EH (cell line): Measurements from ENCODE around the gene KLF6.

ENCODE experiments used
- DNase-seq: peaks from one replicate; pipeline ENCODE4 v3.0.0-alpha.2; 2015; ENCODE audit warnings: low read depth

Gene KLF6

DNA sequence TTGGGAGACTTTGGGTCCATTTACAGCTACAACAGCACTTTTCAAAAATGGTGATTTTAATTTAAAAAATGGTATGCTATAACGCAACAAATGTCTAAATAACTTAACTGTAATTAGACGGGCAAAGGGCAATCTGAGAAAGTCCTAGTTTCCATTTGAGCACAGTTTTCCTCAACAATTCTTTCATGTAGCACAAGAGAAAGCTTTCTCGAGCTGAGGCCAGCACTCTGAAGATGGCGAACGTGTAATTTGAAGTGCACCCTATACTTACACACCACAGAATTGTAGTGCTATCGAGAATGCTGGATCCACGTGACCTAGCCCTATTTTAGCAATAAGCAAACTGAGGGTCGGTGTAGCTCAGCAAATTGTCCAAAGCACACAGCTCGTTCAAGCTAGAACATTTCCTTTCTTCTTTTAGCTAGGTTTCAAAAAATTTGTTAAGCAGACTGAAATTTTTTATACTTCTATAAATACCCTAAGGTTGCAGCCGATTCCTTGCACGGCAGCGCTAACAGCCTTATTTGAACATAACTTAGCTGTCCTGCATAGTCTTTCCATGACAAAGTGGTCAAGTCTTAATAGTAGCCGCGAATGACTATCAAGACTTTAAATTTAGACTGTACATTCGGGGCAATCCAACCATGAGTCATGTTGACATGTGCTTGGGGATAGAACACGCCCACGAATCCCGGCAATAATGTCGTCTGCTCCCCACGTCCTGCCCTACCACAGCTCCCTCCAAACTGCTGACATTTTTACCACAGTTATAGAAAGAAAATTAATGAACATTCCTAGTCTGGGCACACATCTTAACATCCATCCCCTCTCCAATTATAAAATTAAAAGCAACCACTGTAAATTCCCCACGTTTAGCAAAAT is 10.0 kb downstream of the KLF6 start:
- DNase-seq: peak; percentile 97

DNA sequence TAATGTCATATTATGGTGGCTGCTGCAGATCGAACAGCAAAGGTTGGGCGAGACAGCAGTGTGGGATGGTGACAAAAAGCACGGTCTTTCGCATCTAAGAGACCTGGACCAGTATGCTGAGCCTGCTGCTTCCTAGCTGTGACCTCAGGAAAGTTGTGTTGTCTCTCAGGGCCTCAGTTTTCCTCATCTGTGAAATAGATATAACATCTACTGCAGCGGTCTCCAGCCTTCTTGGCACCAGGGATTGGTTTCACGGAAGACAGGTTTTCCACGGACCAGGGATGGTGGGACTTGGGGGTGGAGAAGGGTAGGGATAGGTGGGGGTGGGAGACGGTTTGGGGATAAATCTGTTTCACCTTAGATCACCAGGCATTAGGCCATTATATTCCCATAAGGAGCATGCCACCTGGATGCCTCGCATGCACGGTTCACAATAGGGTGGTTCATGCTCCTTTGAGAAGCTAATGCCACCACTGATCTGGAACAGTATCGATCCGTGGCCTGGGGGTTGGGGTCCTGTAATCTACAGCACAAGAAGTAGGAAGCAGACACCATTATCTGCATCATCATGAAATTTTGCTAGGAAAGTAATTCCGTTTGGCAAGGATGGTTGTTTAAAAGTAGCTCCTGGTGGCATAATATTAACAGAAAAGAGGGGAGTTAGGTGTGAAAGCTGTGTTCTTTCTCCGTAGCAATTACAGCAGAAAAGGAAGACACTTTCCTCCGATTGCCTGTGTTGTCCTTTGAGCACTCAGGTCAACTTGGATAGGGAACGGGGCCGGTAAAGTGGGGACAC is 10.8 kb downstream of the KLF6 start:
- DNase-seq: peak; percentile 48

DNA sequence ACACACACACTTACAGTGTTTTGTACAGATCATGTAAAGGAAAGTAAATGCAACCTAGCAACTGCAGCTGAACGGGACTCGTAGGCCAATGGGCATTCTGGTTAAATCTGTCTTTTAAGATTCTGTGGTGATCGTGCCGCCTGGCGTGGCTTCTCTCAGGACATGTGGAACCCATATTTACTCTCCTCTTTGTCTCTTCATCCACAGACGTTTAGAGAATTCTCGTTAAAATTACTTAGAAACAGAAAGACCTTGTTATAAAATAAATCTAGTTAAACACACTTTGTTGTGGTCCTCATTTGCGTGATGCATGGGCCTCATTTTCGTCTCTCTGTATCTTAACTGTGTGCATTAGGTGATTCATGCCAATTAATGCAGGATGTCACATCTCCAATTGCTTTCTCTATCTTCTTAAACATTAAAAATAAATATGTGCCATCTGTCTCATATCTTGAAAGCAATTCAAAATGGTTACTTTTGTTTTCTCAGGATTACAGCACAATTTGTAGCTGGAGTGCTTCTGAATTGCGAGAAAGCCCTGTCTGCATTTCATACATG is 11.5 kb downstream of the KLF6 start:
- DNase-seq: peak; percentile 69

DNA sequence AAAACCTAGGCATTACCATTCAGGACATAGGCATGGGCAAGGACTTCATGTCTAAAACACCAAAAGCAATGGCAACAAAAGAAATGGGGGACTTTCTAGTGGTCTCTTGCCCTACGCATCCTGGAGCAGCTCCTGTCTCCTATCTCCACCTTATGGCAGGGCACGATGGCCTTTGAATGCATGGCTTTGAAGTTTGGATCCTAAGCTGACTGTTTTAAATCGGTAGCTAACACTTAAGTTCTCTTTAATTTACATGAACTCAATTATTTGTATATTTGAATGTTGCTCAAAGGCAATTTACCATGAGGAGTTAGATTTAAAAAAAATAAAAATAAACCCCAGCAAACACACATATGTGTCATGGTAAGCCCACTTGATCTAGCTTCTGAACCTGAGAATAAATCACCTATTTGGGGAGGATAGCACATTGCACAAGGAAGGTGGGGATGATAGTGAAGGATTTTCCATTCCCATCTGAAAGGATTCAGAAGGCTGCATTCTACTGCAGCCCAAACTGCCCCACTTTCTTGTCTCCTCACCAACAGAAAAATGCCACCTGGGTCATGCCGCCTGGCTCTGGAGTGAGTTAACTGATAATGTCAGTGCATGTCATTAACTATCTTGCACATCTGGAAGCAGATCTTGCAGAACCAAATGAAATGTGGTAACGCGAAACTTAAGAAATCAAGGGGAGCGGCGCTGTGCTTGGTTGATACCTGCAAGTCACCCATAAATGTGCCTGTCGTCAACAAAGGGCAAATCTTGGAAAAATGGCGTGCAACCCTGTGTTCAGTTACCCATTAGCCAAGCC is 12.4 kb downstream of the KLF6 start:
- DNase-seq: no peak

DNA sequence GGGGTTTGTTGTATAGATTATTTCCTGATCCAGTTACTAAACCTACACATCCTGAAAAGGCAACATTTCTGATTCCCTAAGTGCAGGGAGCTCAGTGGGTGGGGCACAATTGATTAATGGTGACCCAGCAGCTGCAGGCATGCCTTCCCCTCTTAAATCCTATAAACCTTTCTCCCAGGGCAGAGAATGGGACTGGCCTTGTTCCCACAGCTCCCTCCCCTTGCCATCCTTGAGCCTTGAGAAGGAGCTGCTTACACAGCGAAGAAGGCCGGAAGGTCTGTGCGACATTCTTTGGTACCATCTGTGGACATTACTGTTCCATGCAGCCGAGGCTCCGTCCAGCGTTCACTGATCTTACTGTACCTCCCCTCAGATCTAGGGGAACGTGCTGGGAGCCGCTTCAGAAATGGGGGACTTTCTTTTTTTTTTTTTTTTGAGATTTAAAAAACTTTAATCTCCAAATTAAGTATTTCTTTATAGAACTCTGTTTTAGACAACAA is 14.3 kb downstream of the KLF6 start:
- no peak for DNase-seq

DNA sequence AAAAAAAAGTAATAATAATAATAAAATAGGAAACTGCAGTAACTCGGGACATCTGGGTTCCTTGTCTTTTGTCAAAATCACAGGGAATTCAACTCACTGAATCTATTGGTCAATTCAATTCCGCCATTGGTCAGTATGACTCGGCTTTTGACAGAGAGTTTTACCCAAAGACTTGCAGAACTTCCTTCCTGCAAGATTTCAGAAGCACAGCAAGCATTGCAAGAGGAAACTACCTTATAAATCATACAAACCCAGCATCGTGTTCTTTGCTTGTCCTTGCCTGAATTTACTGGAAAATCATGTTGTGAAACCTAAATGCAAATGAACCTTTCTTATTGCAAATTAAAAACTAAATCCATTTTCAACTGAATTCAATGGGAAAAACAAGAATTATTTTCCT is 15.5 kb downstream of the KLF6 start:
- DNase-seq: no peak

DNA sequence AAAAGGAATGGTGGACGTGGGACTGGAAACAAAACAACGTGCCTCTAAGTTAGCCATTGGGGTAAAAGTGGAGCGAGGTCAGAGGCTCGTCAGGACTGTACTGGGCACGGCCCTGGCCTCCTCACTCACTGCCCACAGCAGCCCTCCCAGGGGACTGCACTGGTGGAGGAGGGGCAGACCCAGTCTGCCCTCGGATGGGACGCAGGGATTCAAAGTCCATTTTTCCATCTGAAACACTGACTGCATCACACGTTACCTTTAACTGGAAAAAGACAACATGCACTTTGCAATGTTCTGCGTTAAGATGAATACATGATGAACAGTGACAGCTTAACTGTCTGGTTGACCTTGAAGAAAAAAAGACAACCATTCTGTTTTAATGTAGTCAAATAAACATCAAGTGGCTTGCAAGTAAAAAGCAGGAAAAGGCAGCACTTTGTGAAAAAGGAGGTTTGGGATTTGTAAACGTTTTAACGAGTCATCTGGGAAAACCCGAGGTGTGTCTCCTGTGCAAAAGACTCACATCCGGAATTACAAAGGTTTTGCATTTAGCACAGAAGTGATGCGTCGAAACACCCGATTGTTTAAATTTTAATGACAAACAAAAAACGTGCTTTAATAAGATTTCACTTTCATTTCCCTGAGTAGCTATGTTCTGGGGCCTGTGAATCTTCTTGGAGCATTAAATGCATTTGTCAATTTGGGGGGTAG is 18.8 kb downstream of the KLF6 start:
- peak; percentile 25 for DNase-seq

DNA sequence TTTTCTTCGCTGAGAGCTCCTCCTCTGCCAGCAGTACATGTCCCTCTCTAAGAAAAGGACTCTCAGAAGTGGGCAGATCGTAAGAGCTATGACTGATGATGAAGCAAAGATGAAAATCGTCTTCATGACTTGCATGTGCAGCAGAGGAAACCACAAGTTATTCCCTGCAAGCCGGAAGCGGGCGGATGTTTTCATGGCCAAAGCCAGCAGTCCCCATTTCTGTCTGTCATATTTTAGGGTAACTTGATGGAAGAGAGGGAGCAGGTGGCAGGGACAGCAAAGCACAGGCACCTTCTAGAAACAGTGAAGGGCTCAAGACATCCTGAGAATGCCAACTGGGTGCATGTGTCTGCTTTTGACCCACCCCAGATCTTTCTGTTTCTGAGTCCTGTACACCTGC is 19.9 kb downstream of the KLF6 start:
- DNase-seq: no peak

DNA sequence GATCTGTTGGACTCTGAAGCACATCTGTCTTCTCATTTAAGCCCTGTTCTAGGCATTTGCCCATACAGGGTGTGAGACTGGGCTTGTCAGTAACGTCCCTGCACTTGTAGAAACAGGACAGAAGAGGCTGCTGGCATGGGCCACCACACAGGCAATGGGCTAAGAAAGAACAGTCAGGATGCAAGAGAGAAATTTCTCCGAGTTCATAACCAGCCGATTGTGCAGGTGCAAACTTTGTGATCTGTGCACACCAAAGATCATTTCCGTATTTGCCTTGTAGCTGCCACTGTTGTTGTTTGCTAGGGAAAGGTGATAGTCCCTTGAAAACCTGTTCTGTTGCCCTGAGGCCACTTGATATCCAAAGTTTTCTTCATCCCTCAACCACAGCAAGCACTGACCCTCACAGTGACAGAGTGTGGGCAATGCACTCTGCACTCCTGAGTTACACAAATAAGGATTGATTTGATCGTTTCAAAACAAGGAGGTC is 20.3 kb downstream of the KLF6 start:
- no peak for DNase-seq

DNA sequence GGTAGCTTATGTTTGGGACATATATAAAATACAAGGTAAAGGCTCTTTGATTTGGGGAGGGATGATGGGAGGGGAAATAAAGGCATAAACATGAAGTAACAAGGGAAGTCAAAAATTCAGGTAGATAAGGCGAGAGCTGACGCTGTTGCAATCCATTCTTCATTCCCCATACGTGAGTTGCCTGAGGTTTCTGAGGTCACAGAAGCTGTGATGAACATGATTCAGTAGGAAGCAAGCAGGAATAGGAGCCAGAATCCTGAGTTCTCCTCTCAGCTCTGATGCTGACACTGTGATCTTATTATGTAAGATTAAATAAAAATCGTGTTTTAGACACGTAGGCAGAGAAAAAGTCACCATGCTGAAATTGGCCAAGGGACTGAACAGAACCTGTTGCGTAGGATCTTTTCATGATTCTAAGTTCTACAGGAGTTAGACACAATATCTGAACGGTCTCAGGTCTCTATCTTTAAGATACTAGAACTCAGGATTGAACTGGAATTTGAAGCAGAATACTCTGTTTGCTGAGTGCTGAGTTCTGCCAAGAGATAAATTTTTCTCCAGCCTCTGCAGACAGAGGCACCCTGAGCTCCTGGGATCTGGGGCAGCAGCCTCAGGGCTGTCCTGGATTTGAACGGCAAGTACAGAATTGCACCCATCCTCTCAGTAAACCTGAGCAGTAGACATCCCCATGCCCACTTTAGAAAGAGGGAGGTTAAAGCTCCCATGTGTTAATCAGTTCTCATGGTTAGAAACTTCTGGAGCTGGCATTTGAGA is 21.0 kb downstream of the KLF6 start:
- peak; percentile 75 for DNase-seq

DNA sequence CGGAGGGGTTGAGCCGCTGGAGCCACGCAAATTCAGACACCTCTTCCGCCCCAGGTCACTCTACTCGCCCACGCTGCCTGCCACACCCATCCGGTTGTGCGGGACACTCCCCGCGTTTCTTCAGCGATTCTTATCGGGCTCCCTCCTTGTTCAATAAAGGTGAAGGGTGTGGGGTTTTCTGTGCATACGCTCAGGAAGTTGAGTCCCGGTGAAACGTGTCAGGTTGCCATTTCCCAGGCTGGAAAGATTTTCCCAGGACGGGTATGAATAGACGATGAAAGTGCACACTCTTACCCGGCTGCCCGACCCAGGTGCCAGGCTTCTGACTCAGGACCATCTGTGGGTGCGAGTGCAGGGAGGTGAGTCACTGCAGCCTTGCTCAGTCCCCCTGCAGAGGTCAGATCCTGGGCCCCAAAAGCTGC is 22.0 kb downstream of the KLF6 start:
- DNase-seq: peak; percentile 57

DNA sequence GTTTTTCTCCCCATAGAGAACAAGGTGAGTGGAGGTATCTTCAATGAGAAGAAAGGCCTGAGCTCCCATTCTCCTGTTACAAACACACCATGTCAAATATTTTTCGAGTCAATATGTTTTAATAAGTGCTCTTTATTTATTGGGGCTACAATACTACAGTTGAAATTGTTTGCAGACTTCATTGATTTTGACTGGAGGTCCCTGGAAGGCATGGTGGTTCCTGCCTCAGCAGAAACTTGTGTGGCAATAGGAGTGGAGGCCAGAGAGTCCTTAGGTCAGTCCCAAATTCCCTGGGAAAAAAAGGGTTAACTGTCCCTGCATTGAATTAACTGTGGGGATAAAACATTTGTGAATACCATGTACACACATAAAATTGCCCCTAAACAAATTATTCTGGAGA is 22.7 kb downstream of the KLF6 start:
- no peak for DNase-seq

DNA sequence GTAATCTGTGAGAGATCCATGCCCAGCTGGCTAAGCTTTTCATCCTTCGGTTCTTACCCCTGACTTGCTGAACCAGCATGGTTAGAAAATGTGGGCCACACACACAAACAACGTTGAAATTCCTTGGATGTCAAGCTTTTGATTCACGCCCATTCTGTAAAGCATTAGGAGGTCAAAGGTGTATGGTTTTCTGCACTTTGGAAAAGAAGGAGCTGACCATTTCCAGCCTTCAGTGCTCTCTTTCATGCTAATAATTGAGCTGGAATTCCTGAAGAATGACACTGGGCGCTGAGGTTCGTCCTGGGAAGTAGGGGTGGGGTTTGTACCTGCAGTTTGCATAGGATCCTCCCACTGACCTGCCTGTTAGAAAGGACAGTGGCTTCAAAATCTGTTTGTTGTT is 23.1 kb downstream of the KLF6 start:
- peak; percentile 66 for DNase-seq

DNA sequence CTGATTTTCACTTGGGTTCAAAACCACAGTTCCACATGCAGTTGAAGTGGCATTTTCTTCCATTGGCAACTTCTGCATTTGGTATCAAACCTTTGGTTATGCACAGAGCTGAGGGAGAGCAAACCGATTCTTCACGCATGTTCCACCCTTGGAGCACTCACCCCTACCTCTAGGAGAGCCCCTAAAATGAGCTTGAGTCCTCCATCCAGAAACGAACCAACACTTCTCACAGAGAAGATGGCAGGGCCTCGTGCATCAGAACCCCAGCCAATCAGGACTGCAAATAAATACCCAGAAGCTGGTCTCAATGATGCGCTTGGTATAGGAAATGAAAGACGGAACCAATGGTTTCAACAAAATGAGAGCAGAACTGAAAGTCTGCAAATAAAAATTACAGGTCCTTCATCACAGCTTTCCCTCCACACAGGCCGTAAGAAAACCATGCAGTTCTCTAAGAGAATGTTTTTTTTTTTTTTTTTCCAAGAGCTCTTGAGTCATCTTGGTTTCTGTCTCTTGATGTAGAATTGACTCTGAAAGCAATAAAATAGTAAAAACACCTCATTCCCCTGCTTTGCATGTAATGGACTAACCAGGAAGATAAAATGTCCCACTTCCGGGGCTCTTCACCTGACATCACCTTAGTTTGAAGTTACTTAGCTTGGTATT is 23.9 kb downstream of the KLF6 start:
- DNase-seq: peak; percentile 38

DNA sequence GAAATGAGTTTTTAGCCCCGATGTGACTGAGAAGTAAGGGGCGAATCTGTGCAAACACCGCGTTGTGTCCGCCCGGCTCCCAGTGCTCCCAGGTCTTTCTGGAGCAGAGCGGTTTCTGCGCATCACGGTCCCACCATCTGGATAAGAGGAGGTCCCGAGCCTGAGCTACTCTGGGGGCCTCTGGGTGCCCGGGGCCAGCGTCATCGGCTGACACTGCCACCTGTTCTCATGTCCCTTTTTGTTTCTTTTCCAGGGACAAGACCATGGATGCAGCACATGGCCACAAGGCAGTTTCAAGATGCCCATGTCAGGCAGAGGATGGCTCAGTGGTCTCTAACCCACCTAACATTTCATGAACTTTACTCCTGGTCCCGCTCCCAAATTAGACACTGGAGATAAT is 24.9 kb downstream of the KLF6 start:
- DNase-seq: no peak

DNA sequence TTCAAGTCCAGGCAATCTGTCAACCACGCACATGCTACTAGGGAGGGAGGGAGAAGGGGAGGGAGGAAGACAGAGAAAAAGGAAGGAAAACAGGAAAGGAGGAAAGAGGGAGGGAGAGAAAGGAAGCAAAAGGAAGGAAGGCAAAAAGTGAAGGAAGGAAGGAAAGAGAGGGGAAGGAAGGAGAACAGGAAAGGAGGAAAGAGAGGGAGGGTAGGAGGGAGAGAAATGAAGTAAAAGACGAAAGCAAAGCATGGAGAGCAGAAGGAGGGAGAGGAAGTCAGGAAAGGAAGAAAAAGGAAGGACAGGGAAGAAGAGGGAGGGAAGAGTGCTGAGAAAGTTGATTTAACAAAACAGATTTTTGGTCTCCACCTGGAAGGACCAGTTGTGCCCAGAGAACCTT is 25.6 kb downstream of the KLF6 start:
- no peak for DNase-seq

DNA sequence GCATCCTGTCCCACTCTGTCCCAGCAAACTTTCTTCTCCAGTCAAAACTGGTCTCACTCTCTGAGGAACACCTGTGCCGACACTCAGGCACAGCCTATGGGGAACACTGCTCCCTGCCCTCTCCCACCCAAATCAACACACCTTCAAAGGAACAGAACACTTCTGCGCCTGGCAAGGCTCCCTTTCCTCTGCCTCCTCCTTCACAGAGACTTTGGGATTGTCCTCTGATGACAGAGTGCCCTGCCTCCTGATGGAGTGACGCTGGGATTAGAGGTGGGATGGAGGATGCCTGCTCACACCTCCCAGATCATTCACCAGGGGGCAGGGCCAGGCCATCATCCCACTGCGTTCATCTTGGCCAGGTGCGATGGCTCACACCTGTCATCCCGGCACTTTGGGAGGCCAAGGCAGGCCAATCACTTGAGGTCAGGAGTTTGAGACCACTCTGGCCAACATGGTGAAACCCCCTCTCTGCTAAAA is 26.5 kb downstream of the KLF6 start:
- DNase-seq: no peak

DNA sequence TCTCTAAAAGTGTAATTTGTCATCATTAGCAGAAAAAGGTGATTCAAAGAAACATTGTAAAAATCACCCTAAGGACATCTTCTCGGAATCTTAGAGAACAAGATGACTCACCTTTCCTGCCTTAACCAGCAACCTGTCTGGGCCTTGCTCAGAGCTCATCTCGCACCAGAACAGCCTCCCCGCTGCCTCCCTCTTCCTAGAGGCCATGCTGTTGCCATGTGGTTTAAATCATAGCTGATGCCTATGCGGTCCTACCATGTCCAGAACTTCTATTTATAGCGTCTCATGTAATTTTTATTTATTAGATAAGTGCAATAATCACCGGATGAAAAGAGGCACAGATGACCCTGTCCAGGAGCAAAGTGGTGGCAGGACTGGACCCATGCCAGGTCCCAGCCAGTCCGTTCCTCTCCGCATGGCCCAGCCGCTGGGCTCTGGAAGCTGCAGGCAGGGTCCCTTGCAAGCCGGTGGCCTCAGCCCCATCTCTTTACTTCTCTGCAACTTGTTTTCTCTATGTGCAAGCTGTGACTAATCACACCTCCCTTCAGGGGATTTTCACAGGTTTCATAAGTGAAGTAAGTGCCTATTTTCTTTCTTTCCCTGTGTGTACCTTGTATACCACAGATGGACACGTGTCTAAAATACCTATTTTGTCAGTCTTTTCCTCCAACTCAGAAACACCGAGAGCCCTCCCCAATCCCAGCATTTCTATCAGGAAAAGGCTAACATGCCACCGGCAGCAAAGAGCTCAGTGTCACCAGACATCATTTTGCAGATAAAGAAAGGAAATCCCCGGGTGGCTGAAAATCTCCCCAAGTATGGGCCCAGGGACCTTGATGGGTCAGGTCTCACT is 27.1 kb downstream of the KLF6 start:
- DNase-seq: peak; percentile 21

DNA sequence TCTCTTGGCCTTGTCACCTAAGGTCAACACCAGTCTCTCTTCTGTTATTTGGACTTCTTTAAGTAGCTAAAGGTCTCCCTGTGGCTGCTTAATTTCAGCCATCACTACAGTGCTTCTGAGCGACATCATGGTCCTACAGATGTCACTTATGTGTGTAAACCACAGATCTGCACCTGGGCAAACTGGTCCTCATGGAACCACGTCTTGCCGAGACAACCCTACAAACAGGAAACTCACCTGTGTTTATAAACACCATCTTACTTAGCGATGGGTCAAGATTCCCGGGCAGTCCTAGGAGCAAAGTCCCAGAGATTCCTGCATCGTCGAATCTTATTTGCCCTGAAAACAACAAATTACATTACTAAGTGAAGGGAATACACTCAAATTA is 27.8 kb downstream of the KLF6 start:
- DNase-seq: no peak
